Stimulated activated CD4-positive, alpha-beta T cell treated with anti-CD3 and anti-CD28 coated beads, Interleukin-1b, Interleukin-23, amount 100 ng/mL, for 4 hours (primary cell): ENCODE results near the gene PLEKHB2.
A peak's percentile ranks its signal among the peaks of the same experiment; 100 is the strongest.
"Not testable (repeated sequence)": the region's sequence is repeated elsewhere in the genome, so short reads cannot be mapped to it uniquely, and the experiment has no call there.

Experiments used
- DNase-seq, 2 donors: peaks; one replicate each; pipeline ENCODE4 v3.0.0-alpha.2; 2020; ENCODE audit warnings: low read depth in 2 of 2

The PLEKHB2 gene, protein sequence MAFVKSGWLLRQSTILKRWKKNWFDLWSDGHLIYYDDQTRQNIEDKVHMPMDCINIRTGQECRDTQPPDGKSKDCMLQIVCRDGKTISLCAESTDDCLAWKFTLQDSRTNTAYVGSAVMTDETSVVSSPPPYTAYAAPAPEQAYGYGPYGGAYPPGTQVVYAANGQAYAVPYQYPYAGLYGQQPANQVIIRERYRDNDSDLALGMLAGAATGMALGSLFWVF

DNA sequence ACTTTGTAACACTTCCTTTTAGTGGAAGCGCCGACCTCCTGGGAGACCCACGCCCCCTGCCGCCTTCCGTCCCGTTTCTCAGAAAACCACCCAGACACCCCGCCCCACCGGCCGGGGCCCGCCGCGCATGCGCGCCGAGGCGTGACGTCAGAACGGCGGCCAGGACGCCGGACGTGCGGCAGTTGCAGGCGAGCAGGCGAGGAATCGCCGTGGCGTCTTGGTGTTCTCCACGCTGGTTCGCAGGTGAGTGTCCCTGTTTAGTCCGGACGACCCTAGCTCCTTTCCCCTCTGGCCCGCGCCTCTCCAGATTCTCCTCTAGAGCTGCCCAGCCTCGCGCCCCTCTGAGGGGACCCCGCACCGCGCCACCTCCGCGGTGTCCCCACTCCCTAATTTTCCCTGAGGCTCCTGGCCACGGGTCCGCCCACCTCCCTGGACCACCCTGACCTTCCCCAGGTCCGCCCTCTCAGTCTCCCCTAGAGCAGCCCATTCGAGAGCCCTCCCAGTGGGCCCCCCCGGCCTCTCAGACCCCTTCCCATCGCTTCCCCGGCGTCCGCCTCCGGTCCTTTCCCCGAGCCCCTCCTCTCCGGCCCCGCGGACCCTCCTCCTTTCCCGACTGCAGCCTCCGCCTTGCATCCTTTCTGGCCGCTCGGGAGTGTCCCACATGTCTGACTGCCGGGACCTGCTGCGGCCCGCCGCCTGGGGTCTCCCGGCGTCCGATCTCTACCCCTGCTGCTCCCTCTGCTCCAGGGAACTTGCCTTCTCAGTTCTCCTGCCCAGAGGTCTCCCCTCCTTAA, at the start of gene PLEKHB2:
Gene PLEKHB2, plus strand, starts transcription at position 181 of the 794 bp plus-strand sequence. CDS start 15,606 bp downstream, outside the sequence.
- peak; percentile 93 to 95 for DNase-seq

- no peak for DNase-seq
Measured at GRCh38 chr2:131056204-131056931, 48.8 kb upstream of the PLEKHB2 start.

DNA sequence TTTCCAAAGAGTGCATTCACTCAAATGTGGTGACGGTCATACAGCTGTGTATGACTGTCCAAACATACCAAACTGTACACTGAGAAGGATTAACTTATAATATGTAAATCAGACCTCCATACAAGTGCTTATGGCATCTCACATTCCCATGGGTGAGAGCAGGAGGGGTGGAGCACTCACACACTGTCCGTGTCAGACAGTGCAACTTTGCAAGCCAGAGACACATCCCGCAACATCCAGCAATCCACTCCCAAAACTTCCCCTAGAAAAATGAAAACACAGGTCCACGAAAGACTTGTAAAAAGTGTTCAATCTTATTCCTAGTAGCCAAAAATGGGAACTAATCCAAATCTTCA, 48.2 kb upstream of the PLEKHB2 start:
- DNase-seq: no peak

DNA sequence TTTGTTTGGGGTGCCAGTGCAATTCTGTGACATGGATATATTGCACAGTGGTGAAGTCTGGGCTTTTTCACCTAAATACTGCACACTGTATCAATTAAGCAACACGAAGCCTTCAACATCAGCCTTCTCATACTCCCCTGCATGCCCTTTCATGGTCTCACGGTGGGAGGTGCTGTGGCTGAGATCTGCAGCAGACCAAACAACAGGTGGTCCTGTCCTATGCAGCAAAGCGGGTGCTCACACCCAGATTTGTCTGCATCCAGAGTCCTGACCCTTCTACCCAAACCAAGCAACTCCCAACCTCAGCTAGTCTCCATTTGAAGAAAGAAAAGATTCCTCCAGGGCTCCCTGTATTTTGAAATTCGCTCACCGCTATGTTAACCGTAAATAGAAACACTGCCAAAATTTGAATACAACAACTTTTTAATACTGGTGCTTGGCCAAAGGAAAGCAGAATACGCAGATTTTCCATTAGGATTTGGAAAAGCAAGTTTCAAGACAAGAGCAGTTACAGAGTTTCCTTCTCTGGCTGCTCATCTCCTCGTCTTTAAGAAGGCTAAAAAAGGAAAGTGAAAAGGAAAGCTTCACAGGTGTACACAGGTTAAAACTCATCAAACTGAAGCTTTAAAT, 46.8 kb upstream of the PLEKHB2 start:
- DNase-seq: no peak

DNA sequence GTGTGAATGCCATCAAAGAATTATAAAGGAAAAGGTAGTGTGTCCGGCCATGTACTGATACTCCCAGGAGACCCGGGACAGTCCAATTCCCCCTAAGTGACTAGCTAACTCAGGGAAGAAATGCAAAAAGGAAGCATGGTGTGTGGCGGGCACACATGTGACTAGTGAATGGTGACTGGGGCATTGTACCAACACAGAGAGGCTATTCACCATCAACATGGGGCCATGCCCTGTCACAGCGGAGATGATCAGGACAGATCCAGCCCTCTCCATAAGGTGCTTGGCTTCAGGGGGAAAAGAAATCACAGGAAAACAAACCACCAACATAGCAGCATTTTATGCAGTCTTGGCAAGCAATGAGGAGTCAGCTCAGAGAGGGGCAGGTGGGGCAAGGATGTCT, 46.2 kb upstream of the PLEKHB2 start:
- DNase-seq: no peak

GRCh38 chr2:131063501-131064283, 41.4 kb upstream of the PLEKHB2 start:
- no peak for DNase-seq

DNA sequence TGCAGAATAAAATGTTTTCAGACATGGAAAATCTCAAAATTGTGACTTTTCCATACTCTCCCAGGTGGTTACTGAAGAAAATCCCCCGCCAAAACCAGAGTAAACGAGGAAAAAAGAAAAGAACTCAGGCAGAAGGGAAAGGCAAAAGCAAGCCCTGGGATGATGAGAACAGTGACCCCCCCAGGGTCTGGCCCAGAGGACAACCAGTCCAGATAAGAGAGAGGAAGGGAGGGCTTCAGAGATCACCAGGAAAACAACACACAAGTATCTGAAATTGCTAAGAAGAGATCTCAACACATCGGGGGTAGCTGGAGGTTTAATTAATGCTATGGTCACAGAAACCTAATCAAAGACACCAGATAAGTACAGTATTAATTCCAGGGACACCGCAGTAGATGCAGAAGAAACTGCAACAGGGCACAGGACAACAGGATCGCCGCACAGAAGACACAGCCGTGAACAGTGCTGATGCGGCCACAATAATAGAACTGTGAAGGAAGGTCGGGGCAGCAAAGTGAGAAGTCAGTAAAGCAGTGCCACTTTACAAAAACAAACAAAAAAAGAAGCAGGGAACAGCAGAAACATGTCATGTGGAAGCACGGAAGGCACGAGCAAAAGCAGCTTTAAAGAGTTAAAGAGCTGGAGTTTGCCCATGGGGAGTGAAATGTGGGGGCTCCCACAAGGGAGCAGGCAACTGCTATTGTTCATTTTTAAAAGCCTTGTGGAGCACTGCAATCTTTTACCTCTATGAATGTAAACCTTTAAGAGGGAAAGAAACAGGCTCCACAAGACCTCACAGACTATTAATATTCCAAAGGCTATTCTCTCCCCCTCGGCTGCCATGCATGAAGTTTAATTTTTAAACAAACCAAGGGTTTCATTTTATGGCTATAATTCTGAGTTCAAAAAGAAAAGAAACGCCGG, 40.3 kb upstream of the PLEKHB2 start:
- DNase-seq: no peak

DNA sequence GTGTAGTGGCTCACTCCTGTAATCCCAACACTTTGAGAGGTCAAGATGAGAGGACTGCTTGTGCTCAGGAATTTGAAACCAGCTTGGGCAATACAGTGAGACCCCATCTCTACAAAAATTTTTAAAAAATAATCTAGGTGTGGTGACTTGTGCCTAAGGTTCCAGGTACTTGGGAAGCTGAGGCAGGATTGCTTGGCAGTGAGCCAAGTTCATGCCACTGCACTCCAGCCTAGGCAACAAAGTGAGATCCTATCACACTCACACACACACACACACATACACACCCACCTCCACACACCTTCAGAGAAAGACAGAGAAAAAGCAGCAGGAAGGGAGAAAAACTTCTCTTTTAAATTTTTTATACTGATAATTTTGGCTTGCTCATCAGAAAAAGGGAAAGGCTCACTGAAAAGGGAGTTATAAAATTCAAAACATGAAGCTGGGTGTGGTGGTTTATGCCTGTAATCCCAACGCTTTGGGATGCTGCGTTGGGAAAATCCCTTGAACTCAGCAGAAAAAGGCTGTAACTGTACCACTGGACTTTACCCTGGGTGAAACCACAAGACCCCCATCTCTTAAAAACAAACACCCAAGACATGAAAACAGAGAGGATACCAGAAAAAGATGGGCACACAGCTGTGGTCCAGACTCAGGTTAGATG, 37.5 kb upstream of the PLEKHB2 start:
- no peak for DNase-seq

- DNase-seq: not testable (repeated sequence)
Measured at GRCh38 chr2:131068172-131068571, 37.0 kb upstream of the PLEKHB2 start.

- DNase-seq: not testable (repeated sequence)
Measured at GRCh38 chr2:131075578-131075977, 29.6 kb upstream of the PLEKHB2 start.

DNA sequence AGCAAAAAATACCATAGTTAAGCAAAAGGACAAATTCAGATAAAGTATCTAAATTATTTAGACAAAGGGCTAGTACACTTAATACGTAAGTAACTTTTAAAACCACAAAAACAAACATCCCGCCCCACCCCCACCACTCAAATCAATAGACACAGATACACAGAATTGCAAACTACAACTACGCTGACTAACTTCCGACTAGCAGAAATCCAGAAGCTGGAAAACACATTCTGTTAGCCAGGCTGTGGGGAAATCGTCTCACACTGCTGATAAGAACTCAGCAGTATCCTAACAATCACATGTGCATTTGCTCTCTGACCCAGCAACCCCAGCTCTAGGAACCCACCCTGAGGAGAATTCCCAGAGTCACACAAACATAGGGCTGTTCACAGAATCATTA, 28.4 kb upstream of the PLEKHB2 start:
- no peak for DNase-seq

- DNase-seq: no peak
Measured at GRCh38 chr2:131077182-131077846, 27.8 kb upstream of the PLEKHB2 start.

- DNase-seq: no peak
Measured at GRCh38 chr2:131077966-131078365, 27.2 kb upstream of the PLEKHB2 start.

GRCh38 chr2:131079931-131080330, 25.2 kb upstream of the PLEKHB2 start:
- DNase-seq: not testable (repeated sequence)

GRCh38 chr2:131081190-131081589, 23.9 kb upstream of the PLEKHB2 start:
- DNase-seq: no peak

GRCh38 chr2:131085646-131086045, 19.5 kb upstream of the PLEKHB2 start:
- DNase-seq: no peak

DNA sequence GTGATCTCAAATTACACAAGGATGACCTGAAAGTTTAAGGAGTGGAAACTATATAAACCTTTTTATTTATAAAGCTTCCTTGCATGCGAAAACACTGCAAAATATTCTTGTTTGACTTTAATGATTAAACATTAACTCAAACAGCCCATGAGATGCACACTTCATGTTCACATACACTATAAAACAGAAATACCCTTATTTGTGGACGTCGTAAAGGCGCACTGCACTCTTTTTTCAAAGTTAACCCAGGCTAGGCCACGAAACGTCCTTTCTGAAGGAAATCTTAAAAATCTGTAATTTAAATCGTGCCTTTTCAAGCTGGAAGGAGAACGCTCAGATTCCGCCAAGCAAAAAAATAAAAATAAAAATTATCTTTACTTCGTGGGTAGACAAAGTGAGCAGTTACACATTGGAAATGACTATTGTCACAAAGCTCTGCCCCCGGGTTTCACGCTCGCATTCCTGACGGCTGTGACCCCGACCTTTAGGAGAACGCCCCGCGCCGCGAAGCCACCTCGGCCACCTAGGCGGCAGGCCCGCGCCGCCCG, 12.6 kb upstream of the PLEKHB2 start:
- DNase-seq: no peak

GRCh38 chr2:131093006-131093695, 12.0 kb upstream of the PLEKHB2 start, which contains the start of gene FAM168B:
FAM168B (minus strand) TSS chr2:131093460; CDS start chr2:131082646, 10,814 bp downstream.
- peak; percentile 80 to 85 for DNase-seq
